ENCODE measurements around the gene DIS3L2.
"Not testable (repeated sequence)": the region's sequence is repeated elsewhere in the genome, so short reads cannot be mapped to it uniquely, and the experiment has no call there.

The DIS3L2 gene

GRCh38 chr2:231928901-231929725 is 32.4 kb upstream of the DIS3L2 start:
- DNase-seq = no peak

GRCh38 chr2:231929961-231930592 is 31.4 kb upstream of the DIS3L2 start:
- DNase-seq = no peak

GRCh38 chr2:231930593-231931281 is 30.8 kb upstream of the DIS3L2 start:
- no peak for DNase-seq

GRCh38 chr2:231931481-231931915 is 30.0 kb upstream of the DIS3L2 start:
- no peak for DNase-seq

GRCh38 chr2:231932711-231932970 is 28.9 kb upstream of the DIS3L2 start:
- no peak for DNase-seq

GRCh38 chr2:231932985-231933915 is 28.3 kb upstream of the DIS3L2 start:
- DNase-seq = no peak

GRCh38 chr2:231933916-231934401 is 27.6 kb upstream of the DIS3L2 start:
- DNase-seq = no peak

GRCh38 chr2:231934441-231935206 is 26.9 kb upstream of the DIS3L2 start:
- DNase-seq = no peak

- DNase-seq = no peak
Observed at GRCh38 chr2:231935207-231935524, 26.3 kb upstream of the DIS3L2 start.

GRCh38 chr2:231935815-231936214 is 25.7 kb upstream of the DIS3L2 start:
- DNase-seq = no peak

GRCh38 chr2:231936491-231936890 is 25.0 kb upstream of the DIS3L2 start:
- no peak for DNase-seq

GRCh38 chr2:231937057-231937456 is 24.5 kb upstream of the DIS3L2 start:
- DNase-seq = no peak

- DNase-seq = no peak
Observed at GRCh38 chr2:231939022-231939421, 22.5 kb upstream of the DIS3L2 start.

GRCh38 chr2:231940795-231941194 is 20.7 kb upstream of the DIS3L2 start:
- no peak for DNase-seq

- no peak for DNase-seq
Observed at GRCh38 chr2:231941673-231942072, 19.8 kb upstream of the DIS3L2 start.

- no peak for DNase-seq
Observed at GRCh38 chr2:231942180-231942579, 19.3 kb upstream of the DIS3L2 start.

GRCh38 chr2:231946241-231946814 is 15.2 kb upstream of the DIS3L2 start:
- DNase-seq = no peak

- DNase-seq = not testable (repeated sequence)
Observed at GRCh38 chr2:231947112-231947511, 14.4 kb upstream of the DIS3L2 start.

- no peak for DNase-seq
Observed at GRCh38 chr2:231947694-231948093, 13.8 kb upstream of the DIS3L2 start.

- no peak for DNase-seq
Observed at GRCh38 chr2:231951452-231952035, 10.0 kb upstream of the DIS3L2 start.

- DNase-seq = no peak
Observed at GRCh38 chr2:231955758-231956472, 5.6 kb upstream of the DIS3L2 start.
